Stimulated activated CD4-positive, alpha-beta T cell treated with anti-CD3 and anti-CD28 coated beads, Interleukin-15, amount 100 ng/mL, for 1 hour (primary cell): ENCODE data around the gene HLA-DOB.

Experiments
- DNase-seq, 2 donors: peaks; one replicate each; pipeline ENCODE4 v3.0.0-alpha.2; 2020; ENCODE audit warnings: low read depth in 1 of 2, low spot score in 1 of 2

Gene HLA-DOB

DNA sequence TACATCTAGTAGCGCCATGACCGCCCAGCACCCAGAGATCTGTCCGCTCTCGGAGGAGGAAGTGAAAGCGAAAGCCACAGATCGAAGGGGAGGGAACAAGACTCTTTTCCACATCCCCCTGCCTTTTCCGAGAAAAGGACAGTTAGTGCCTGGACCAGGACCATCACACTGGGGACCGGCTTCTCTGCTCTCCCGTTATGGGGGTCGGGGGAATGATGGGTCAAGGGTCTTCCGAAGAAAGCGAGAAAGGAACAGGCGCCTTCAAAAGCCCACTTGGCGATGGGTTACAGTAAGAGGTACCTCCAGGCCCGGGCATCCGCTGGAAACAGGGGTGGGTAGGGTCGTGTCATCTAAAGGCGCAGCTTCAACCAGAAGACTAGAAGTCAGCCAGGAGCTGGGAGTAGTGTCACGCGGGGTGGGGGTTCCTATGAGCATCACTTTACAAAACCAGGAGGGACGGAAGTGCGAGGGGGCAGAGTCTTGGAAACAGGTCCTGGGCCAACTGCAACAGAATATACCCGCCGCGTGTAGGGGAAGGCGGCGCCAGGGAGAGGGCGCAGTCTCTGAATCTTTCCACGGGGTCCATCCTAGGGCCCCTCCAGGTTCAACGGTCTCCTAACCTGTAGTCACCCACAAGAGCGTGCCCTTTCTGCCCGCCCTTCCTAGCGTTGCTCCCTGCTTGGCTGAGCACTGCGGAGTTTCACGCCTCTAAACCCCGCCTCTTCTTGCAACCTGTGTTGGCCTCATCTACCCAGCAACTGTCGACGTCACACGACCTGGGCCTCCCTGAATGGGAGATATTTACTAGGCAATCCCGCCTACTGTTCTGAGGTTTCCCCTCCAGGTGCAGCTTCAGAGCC, 27.4 kb upstream of the HLA-DOB start, which contains the start of gene PSMB8:
PSMB8 (minus strand) TSS at position 69 of the 860 bp plus-strand sequence; CDS start at position 18, 51 bp downstream.
- peak; percentile 92 to 93 for DNase-seq

DNA sequence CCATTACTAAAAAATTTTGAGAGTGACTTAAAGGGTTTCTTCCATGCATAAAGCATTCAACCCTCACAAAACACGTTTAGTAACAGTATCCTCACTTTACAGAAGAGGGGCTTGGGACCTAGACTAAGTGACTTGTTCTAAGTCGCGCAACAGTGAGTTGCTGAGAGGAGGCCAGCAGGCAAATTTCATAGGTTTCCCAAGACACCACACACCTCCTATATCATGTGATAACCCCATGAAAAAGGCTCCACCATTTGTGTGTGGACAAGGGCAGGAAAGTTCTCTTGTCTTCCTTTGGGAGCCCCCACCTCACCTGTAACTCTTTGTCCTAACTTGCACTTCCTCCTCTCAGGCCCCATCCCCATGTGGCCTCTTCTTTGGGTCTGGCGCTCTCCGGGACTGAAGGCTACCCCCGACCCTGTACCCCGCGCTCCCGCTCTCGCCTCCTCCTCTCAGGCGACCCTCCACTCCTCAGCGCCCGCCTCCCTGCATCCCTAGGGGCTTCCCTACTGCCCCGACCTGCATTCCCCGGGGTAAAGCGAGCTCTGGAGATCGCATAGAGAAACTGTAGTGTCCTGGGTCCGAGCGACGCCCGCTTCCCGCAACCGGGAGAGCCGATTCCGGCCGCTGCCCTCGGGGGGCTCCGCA, 26.7 kb upstream of the HLA-DOB start:
- peak in 1 of 2 donors; percentile 15 for DNase-seq

- no peak for DNase-seq
Measured at GRCh38 chr6:32842690-32843089, 25.9 kb upstream of the HLA-DOB start.

DNA sequence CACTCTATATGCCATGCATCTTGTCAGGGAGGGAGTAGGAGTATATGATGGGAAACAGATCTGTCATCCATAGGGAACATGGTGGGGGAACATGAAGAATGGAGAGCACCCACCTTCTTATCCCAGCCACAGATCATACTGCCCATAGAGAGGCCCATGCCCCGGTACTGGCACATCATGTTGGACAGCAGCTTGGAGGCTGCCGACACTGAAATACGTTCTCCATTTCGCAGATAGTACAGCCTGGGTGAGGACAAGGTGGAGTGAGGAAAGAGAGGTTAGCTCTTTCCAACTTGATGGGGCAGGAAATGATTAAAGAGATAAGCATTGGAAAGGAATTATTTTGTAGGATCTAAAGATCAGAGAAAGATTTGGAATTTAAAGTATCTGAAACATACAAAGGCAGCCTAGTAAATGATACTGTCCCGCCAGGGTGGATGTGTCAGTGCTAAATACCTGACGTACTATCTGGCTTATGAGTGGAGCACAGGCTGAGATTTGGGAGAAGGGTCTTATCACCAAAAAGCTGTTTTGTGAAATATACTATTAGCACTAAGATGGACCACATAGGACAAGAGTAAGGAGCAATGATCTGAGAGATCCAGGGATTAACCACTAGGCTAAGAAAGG, 25.3 kb upstream of the HLA-DOB start:
- no peak for DNase-seq

DNA sequence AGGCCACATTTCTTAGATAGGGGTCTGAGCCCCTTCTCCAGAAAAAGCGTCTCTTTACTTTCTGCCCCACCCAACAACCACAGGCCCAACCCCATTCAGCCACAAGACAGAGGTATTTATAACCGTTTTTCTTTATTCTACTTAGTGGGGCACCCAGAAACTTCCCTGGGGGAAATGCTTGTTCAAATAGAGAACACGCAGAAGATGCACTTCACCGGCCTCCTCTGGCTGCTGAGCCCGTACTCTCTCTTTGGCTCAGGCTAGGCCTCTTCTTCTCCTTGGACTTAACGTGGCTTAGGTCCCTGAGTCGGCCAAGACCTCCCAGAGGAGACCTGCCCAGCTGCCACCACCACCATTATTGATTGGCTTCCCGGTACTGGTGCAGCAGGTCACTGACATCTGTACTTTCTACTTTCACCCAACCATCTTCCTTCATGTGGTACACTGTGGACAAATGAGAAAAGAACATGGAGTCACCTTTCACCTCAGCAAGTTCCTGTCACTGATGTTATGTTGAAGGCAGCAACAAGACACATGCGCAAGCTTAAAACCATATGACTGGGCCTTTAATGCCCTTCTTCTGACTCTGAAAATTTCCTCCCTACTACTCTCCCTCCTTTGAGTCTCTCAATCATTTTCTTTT, 23.9 kb upstream of the HLA-DOB start:
- DNase-seq, result no peak

GRCh38 chr6:32839356-32839755, 22.6 kb upstream of the HLA-DOB start:
- DNase-seq, result no peak

DNA sequence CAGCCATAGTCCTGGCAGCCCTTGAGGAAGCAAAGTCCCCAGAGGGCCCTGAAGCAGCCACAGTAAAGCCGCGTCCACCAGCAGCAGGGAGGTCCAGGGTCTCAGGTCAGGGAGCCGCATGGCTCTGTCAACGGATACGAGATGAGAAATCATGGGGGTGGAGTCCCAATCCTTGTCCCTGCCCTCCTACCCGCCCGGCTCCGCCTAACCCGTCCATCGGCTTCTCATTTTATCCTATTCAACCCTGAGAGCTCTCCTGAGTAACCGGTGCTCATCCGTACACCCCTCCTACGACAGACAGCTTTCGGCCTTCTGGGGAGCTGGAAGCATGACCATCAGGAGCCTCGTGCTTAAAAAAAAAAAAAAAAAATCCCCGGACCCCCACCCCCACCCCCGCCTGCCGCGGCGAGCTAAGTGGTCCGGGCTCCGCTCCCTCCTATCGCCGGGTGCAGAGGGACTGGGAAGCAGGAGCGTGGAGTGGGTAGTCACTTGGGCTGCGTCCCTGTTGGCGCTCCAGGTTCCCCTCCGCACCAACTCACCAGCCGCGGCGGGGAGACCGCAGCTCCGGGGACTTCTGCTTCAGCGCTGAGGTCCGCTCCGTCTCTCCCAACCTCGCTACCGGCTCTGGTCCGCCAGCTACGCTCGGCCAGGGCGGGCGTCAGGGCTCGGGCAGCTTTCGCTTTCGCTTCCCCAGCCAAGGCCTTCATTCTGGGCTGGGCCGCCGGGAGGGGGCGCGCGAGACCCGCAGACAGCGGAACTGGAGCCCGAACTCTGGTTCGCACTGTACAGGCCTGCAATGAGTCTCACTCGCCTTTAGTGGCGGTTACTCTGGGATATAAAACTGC, 21.5 kb upstream of the HLA-DOB start, which contains the start of gene TAP2:
TAP2 (minus strand) TSS at position 626 of the 845 bp plus-strand sequence; CDS start at position 120, 506 bp downstream.
- peak; percentile 97 to 99 for DNase-seq

- no peak for DNase-seq
Measured at GRCh38 chr6:32837651-32838113, 20.9 kb upstream of the HLA-DOB start.

DNA sequence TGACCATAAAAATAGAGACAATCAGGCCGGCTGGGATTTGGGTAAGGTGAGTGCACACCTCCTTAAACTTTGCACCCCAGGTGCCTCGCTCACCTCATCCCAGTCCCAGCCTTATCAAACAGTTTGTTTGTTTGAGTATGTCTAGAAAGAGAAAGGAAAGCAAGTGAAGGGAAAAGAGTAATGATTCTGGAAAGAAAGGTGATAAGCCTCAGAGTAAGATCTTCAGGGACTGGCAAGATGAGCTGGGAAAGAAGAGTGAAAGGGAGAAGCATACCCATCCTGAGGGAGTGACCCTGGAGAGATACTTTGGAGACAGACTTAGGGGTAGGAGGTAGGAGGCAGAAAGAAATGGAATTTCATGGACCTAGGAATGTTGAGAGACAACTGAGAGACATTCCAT, 20.1 kb upstream of the HLA-DOB start:
- DNase-seq, result no peak

- no peak for DNase-seq
Measured at GRCh38 chr6:32835167-32835893, 18.5 kb upstream of the HLA-DOB start.

DNA sequence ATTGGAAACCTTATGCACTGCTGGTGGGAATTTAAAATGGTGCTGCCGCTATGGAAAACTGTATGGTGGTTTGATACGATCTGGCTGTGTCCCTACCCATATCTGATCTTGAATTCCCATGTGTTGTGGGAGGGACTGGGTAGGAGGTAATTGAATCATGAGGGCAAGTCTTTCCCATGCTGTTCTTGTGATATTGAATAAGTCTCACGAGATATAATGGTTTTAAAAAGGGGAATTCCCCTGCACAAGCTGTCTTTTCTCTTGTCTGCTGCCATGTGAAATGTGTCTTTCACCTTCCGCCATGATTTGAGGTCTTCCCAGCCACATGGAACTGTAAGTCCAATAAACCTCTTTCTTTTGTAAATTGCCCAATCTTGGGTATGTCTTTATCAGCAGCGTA, 16.9 kb upstream of the HLA-DOB start:
- DNase-seq, result no peak

GRCh38 chr6:32832535-32832934, 15.7 kb upstream of the HLA-DOB start:
- no peak for DNase-seq

DNA sequence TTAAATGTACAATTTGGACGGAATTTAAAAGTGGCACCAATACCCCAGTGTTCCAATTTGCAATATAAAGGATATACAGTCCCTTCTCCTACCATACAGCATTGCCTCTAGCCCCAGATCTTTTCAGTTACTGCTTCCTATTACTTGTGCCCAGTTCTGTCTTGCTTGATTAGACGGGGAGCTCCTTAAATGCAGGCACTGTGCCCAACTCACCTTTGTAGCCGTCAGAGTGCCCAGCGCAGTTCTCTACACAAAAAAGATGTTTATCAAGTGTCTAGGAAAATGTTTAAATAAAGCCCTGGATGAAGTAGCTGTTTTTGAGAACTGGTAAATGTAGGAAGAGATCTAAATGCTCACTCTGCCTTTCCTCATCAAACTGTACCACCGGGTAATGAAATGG, 14.1 kb upstream of the HLA-DOB start:
- DNase-seq, result no peak

- DNase-seq, result no peak
Measured at GRCh38 chr6:32830017-32830416, 13.2 kb upstream of the HLA-DOB start.

DNA sequence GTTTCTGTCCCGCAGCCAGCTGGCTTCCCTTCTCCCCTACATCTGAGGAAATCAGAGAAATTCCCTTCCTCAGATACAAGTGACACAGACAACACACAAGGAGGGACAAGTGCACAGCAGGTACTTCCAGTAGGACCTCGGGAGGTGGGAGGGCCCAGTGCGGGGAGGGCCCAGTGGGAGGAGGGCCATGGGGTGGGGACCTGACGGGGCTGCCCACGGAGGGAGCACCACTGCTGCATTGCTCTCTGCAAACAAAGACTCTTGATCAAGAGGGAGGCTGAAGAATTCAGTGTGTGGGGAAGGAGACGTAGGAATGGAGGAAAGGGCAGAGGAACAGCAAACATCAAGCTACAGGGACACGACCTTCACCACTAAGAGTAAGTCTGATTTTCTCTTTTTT, 12.7 kb upstream of the HLA-DOB start:
- no peak for DNase-seq

DNA sequence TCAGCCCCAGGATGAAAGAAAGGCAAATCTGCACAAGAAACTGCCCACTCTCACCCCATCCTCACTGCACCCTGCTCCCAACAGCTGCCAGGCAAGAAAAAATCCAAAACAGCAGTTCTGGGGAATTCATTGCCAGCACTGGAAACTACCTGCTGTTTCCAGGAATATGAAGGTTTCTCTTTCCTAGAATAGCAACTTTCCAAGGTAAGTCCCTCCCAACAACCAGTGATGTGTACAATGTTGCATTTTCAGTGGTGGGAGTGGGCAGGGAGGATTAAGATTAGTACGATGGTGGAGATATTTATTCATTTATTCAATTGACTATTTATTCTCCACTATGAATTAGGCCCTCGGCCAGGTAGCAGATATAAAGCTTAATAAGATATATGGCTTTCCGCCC, 10.2 kb upstream of the HLA-DOB start:
- DNase-seq, result no peak

DNA sequence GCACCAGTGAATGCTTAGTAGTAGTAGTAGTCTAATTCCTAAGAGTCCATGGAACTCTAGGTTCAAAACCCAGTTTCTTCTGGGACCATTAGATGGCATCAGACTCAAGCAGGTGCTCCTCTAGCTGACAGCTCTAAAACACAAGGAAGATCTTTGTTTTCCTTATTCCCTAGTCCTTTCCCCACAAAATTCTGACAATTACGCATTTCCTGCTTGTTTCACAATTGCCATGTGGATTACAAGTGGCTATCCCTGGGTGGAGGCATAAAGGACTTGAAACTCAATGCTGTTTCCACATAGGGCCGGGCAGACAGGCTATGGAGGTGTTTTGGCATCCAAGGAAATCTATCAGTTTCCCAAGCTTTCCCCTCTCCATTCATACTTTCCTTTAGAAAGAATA, 9.2 kb upstream of the HLA-DOB start:
- no peak for DNase-seq

DNA sequence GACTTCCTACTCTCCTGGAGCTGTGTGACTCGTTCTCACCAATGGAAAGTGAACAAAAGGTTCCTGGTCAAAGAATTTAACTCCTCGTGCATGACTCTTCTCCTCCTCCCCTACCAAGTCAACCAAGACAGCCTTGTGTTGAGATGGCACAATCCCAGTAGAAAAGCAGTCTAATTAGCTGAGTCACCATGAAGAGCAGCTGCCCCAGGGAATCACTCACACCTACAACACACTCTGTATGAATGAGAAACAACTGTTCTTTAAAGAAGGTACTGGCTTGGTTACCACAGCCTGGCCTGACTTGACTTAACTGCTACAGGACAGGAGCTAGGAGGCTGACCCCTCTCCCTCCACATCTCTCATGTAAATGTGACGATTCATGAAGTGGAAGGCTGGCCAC, 2.9 kb upstream of the HLA-DOB start:
- DNase-seq, result no peak

DNA sequence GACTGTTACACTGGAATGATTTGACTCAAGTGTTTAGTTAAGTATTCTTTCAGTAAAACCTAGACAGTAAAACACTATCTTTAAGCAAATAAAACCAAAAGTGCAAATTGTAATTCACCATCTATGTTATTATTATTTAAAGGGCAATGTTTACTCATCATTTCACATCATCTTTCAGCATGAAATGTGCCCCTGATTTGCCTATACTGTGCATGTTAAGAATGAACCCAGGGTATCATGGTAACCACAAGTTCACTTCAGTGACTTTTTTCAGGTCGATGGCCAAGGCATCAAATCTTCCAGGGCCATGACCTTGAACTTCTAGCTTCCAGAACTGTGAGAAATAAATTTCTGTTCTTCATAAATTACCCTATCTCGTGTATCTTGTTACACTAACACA, 2.1 kb upstream of the HLA-DOB start:
- DNase-seq, result no peak

DNA sequence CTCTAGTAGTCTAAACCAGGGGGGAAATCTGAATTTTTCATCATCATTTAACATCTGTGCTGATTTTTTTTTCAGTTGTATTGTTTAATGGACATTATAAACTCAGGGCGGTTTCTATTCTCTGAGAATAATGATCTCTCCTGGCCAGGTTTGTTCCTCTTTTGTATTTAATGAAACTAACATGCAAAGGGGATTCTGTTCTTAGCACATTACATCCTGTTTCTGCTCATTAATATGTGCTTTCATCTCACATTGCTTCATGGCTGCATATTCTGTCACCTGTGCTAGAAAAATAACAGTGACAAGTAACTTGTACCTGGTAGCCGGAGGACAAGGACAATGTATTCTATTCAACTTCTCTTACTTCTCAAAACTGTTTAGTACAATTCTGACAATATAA, 806 bp downstream of the HLA-DOB start:
- DNase-seq, result no peak
